Karpas-422 (cell line): Measurements from ENCODE around the gene VSIG2. TPM values are rescaled to one million over a fixed set of nuclear protein-coding genes. Genes with fewer than 3 reads are reported as not detected.

Source experiments
- DNase-seq: peaks from one replicate; pipeline ENCODE4 v3.0.0-alpha.2; 2015
- H2AFZ ChIP-seq: fragments of 200-600 bp; sonication (generic); 2 replicates; pipeline ENCODE4 v1.6.1; 2014; ENCODE audit warnings: antibody characterized with exemption, low read length, mixed read lengths
- H3K27ac ChIP-seq: fragments of 200-600 bp; sonication (generic); 2 replicates; pipeline ENCODE4 v1.5.1; 2014; ENCODE audit warnings: mild to moderate bottlenecking, low read length, moderate library complexity
- H3K27me3 ChIP-seq: fragments of 200-600 bp; sonication (generic); 2 replicates; pipeline ENCODE4 v1.6.1; 2014; ENCODE audit warnings: low read length, mixed read lengths
- H3K36me3 ChIP-seq: fragments of 200-600 bp; sonication (generic); 2 replicates; pipeline ENCODE4 v1.6.1; 2014; ENCODE audit warnings: low read length, mixed read lengths; ENCODE audit not compliant: insufficient read depth
- H3K4me1 ChIP-seq: fragments of 200-600 bp; sonication (generic); 2 replicates; pipeline ENCODE4 v1.6.1; 2014; ENCODE audit warnings: mild to moderate bottlenecking, low read length, mixed read lengths
- H3K4me2 ChIP-seq: fragments of 200-600 bp; sonication (generic); 2 replicates; pipeline ENCODE4 v1.6.1; 2014; ENCODE audit warnings: low read length, low read depth, mild to moderate bottlenecking; ENCODE audit not compliant: poor library complexity, severe bottlenecking
- H3K4me3 ChIP-seq: fragments of 200-600 bp; sonication (generic); 2 replicates; pipeline ENCODE4 v1.5.1; 2014; ENCODE audit warnings: mild to moderate bottlenecking, antibody characterized with exemption, low read length, mixed read lengths
- H3K79me2 ChIP-seq: fragments of 200-600 bp; sonication (generic); 2 replicates; pipeline ENCODE4 v1.6.1; 2014; ENCODE audit warnings: mild to moderate bottlenecking, low read length, mixed read lengths
- H3K9ac ChIP-seq: fragments of 200-600 bp; sonication (generic); 2 replicates; pipeline ENCODE4 v1.6.0; 2014; ENCODE audit warnings: low read length
- H3K9me2 ChIP-seq: fragments of 200-600 bp; sonication (generic), shearing (Covaris generic); replicated peaks from 2 replicates; pipeline ENCODE4 v1.6.0; 2014; ENCODE audit warnings: mild to moderate bottlenecking, low read length, moderate library complexity; ENCODE audit not compliant: insufficient read depth
- H3K9me3 ChIP-seq: fragments of 300-700, 200-600 bp; sonication (generic); 2 replicates; pipeline ENCODE4 v1.6.1; 2014; ENCODE audit warnings: low read length, mixed read lengths
- H4K20me1 ChIP-seq: fragments of 200-600 bp; sonication (generic); 2 replicates; pipeline ENCODE4 v1.6.1; 2014; ENCODE audit warnings: mild to moderate bottlenecking, antibody characterized with exemption, low read length, low read depth; ENCODE audit not compliant: insufficient read depth
- total RNA-seq: library from RNA; depleted of rRNA; stranded (reverse); fragments of >200 nt; shearing (Covaris generic); gene quantifications from 2 replicates; pipeline ENCODE4 v1.2.3, GENCODE V29; 2014; ENCODE audit warnings: low replicate concordance

VSIG2 gene
- total RNA-seq, 1 experiment from 2014 or later = not detected

- Histone ChIP-seq H3K4me3 (no peak overlapping the region), H3K9me3 (no peaks in the 10 kb centered on the region), H3K4me1 (no peaks in the 10 kb centered on the region), H4K20me1 (no peaks in the 10 kb centered on the region), H3K27ac (no peak overlapping the region), H3K27me3 (no peaks in the 10 kb centered on the region), H3K9ac (no peak overlapping the region), H3K9me2 (no peaks in the 10 kb centered on the region), H3K4me2 (no peak overlapping the region), H3K79me2 (no peaks in the 10 kb centered on the region), H2AFZ (no peak overlapping the region), H3K36me3 (no peaks in the 10 kb centered on the region)
- DNase-seq = no peak
Observed at GRCh38 chr11:124769806-124770774, 18.0 kb upstream of the VSIG2 start.

GRCh38 chr11:124768914-124769313 is 16.9 kb upstream of the VSIG2 start:
- Histone ChIP-seq H4K20me1 (no peaks in the 10 kb centered on the region), H3K4me1 (peaks cover 1% of the 10 kb centered on the region), H3K9me2 (no peaks in the 10 kb centered on the region), H3K27ac (no peak overlapping the region), H3K9ac (no peak overlapping the region), H3K36me3 (no peaks in the 10 kb centered on the region), H3K4me2 (no peak overlapping the region), H3K79me2 (no peaks in the 10 kb centered on the region), H3K27me3 (no peaks in the 10 kb centered on the region), H3K9me3 (no peaks in the 10 kb centered on the region), H3K4me3 (no peak overlapping the region), H2AFZ (no peak overlapping the region)
- no peak for DNase-seq

- H3K4me2 ChIP-seq = no peak overlapping the region
- no peaks in the 10 kb centered on the region for H3K9me2 ChIP-seq
- H3K9me3 ChIP-seq = no peaks in the 10 kb centered on the region
- DNase-seq = no peak
- no peak overlapping the region for H3K9ac ChIP-seq
- no peak overlapping the region for H3K4me3 ChIP-seq
- H3K4me1 ChIP-seq = peaks cover 20% of the 10 kb centered on the region
- H2AFZ ChIP-seq = no peak overlapping the region
- H3K79me2 ChIP-seq = no peaks in the 10 kb centered on the region
- no peaks in the 10 kb centered on the region for H3K36me3 ChIP-seq
- H4K20me1 ChIP-seq = no peaks in the 10 kb centered on the region
- no peaks in the 10 kb centered on the region for H3K27me3 ChIP-seq
- H3K27ac ChIP-seq = no peak overlapping the region
Observed at GRCh38 chr11:124766156-124766555, 14.1 kb upstream of the VSIG2 start.

- Histone ChIP-seq H4K20me1 (no peaks in the 10 kb centered on the region), H3K36me3 (no peaks in the 10 kb centered on the region), H3K27me3 (no peaks in the 10 kb centered on the region), H3K9me2 (no peaks in the 10 kb centered on the region), H3K4me1 (peaks cover 24% of the 10 kb centered on the region), H3K9me3 (no peaks in the 10 kb centered on the region), H3K79me2 (no peaks in the 10 kb centered on the region), H3K27ac (no peak overlapping the region), H3K4me3 (peak overlapping the region; percentile 59; the same call in 1 of the 2 replicates), H3K9ac (peak overlapping the region; percentile 45), H2AFZ (no peak overlapping the region), H3K4me2 (peak overlapping the region; percentile 69)
- peak; percentile 75 for DNase-seq
Observed at GRCh38 chr11:124763156-124763947, 11.3 kb upstream of the VSIG2 start.

GRCh38 chr11:124762624-124763155 is 10.6 kb upstream of the VSIG2 start:
- no peak for DNase-seq
- peak overlapping the region; percentile 45 for H3K9ac ChIP-seq
- H3K36me3 ChIP-seq = no peaks in the 10 kb centered on the region
- H3K9me2 ChIP-seq = no peaks in the 10 kb centered on the region
- peak overlapping the region; percentile 59; the same call in 1 of the 2 replicates for H3K4me3 ChIP-seq
- H3K9me3 ChIP-seq = no peaks in the 10 kb centered on the region
- H3K4me2 ChIP-seq = peak overlapping the region; percentile 69
- H2AFZ ChIP-seq = no peak overlapping the region
- no peaks in the 10 kb centered on the region for H3K79me2 ChIP-seq
- no peak overlapping the region for H3K27ac ChIP-seq
- H3K4me1 ChIP-seq = peaks cover 24% of the 10 kb centered on the region
- H4K20me1 ChIP-seq = no peaks in the 10 kb centered on the region
- no peaks in the 10 kb centered on the region for H3K27me3 ChIP-seq

GRCh38 chr11:124762105-124762623 is 10.1 kb upstream of the VSIG2 start, which contains the start of gene ESAM:
TSS of gene ESAM (minus strand) at chr11:124762290. CDS start at chr11:124762154, 136 bp downstream.
- Histone ChIP-seq H4K20me1 (no peaks in the 10 kb centered on the region), H3K79me2 (no peaks in the 10 kb centered on the region), H2AFZ (no peak within 1 kb of the TSS), H3K27me3 (no peaks in the 10 kb centered on the region), H3K27ac (no peak within 1 kb of the TSS), H3K4me1 (peaks cover 24% of the 10 kb centered on the region), H3K4me2 (peak within 1 kb of the TSS; percentile 69), H3K9ac (peak within 1 kb of the TSS; percentile 45), H3K9me2 (no peaks in the 10 kb centered on the region), H3K4me3 (peak within 1 kb of the TSS; percentile 59; the same call in 1 of the 2 replicates), H3K9me3 (no peaks in the 10 kb centered on the region), H3K36me3 (no peaks in the 10 kb centered on the region)
- peak; percentile 67 for DNase-seq

GRCh38 chr11:124761301-124762104 is 9.4 kb upstream of the VSIG2 start:
- no peaks in the 10 kb centered on the region for H3K79me2 ChIP-seq
- no peaks in the 10 kb centered on the region for H3K9me2 ChIP-seq
- no peaks in the 10 kb centered on the region for H3K9me3 ChIP-seq
- no peaks in the 10 kb centered on the region for H3K36me3 ChIP-seq
- no peak for DNase-seq
- H3K9ac ChIP-seq = no peak overlapping the region
- peak overlapping the region; percentile 69 for H3K4me2 ChIP-seq
- H3K27me3 ChIP-seq = no peaks in the 10 kb centered on the region
- no peaks in the 10 kb centered on the region for H4K20me1 ChIP-seq
- no peak overlapping the region for H3K27ac ChIP-seq
- peaks cover 24% of the 10 kb centered on the region for H3K4me1 ChIP-seq
- H3K4me3 ChIP-seq = peak overlapping the region; percentile 59; the same call in 1 of the 2 replicates
- no peak overlapping the region for H2AFZ ChIP-seq
